Endothelial cell of umbilical vein (primary cell): ENCODE results near the gene SMAD7. TPM values are rescaled to one million over a fixed set of nuclear protein-coding genes. Genes with fewer than 3 reads are reported as not detected.
A peak's percentile ranks its signal among the peaks of the same experiment; 100 is the strongest.

Experiments used
- BruUV-seq: library from RNA; stranded (reverse); fragments of 400-500 nt; replicated peaks from 2 replicates; lab custom pipeline; 2021; lab: Mats Ljungman, UMichigan
- CTCF ChIA-PET: fragments of 300-600, 350-600 bp; sonication (Branson Sonifier 250); formaldehyde crosslinking; loops from one replicate; lab custom pipeline; 2021; ENCODE audit warnings: antibody characterized with exemption, inconsistent platforms; lab: Charles Lee
- POLR2A ChIA-PET: fragments of 300-600, 350-600 bp; sonication (Branson Sonifier 250); formaldehyde crosslinking; loops from one replicate; lab custom pipeline; 2021; ENCODE audit warnings: antibody characterized with exemption, inconsistent platforms; lab: Charles Lee
- DNase-seq: peaks from one replicate; pipeline ENCODE4 v3.0.0-alpha.2; 2011; ENCODE audit warnings: low read depth, low spot score
- FAIRE-seq: peaks from 2 replicates; lab custom pipeline; 2011; peaks lifted over from hg19 to GRCh38; lab: Jason Lieb, UNC
- H2AFZ ChIP-seq: 2 replicates; pipeline ENCODE4 v1.6.0; 2012; ENCODE audit warnings: low read depth, low read length, control low read depth, inconsistent platforms
- H3K27ac ChIP-seq: 2 replicates; pipeline ENCODE4 v1.5.1; 2011; ENCODE audit warnings: low read depth, mild to moderate bottlenecking, control low read depth, low read length, moderate library complexity; ENCODE audit not compliant: insufficient read depth
- H3K27me3 ChIP-seq, 2 experiments: 2 replicates each; pipeline versions ENCODE4 v1.6.0 to v1.6.1; 2011; ENCODE audit warnings: low read length in 2 of 2, mixed read lengths in 1 of 2; ENCODE audit not compliant: control insufficient read depth in 2 of 2, insufficient read depth in 2 of 2
- H3K36me3 ChIP-seq, 2 experiments: 2 replicates in 1 of 2; 3 replicates in 1 of 2; pipeline ENCODE4 v1.5.1; 2011; ENCODE audit warnings: low read length in 2 of 2, mild to moderate bottlenecking in 1 of 2, moderate library complexity in 1 of 2; ENCODE audit not compliant: control insufficient read depth in 2 of 2, insufficient read depth in 2 of 2; ENCODE audit errors: extremely low read depth in 1 of 2
- H3K4me1 ChIP-seq: 3 replicates; pipeline ENCODE4 v1.5.1; 2011; ENCODE audit warnings: mild to moderate bottlenecking, low read length; ENCODE audit not compliant: control insufficient read depth, insufficient read depth; ENCODE audit errors: extremely low read depth
- H3K4me2 ChIP-seq: 2 replicates; pipeline ENCODE4 v1.6.1; 2011; ENCODE audit warnings: low read length, control low read depth, mixed read lengths; ENCODE audit not compliant: insufficient read depth
- H3K4me3 ChIP-seq, 3 experiments: fragments of 200-600 bp in 1 of 3; sonication (generic), shearing (Covaris generic) in 1 of 3; replicated peaks in 1 of 3; 2 replicates each; pipeline ENCODE4 v1.5.1; 2011 to 2016; ENCODE audit warnings: control low read depth in 3 of 3, low read length in 3 of 3, mild to moderate bottlenecking in 2 of 3, inconsistent platforms in 1 of 3, low read depth in 1 of 3, moderate library complexity in 1 of 3; ENCODE audit not compliant: insufficient read depth in 1 of 3
- H3K79me2 ChIP-seq: 2 replicates; pipeline ENCODE4 v1.6.0; 2012; ENCODE audit warnings: low read length, inconsistent platforms; ENCODE audit not compliant: control insufficient read depth, insufficient read depth
- H3K9ac ChIP-seq: replicated peaks from 2 replicates; pipeline ENCODE3; 2011; ENCODE audit warnings: low read length, control low read depth; ENCODE audit not compliant: insufficient read depth; ENCODE audit errors: extremely low read depth
- H3K9me1 ChIP-seq: replicated peaks from 3 replicates; pipeline ENCODE4 v1.6.0; 2011; ENCODE audit warnings: mild to moderate bottlenecking, low read length; ENCODE audit not compliant: control insufficient read depth, insufficient read depth; ENCODE audit errors: extremely low read depth
- H3K9me3 ChIP-seq: replicated peaks from 2 replicates; pipeline ENCODE4 v1.5.1; 2012; ENCODE audit warnings: low read length, inconsistent platforms; ENCODE audit not compliant: control insufficient read depth, insufficient read depth
- H4K20me1 ChIP-seq: replicated peaks from 2 replicates; pipeline ENCODE3; 2011; ENCODE audit warnings: mild to moderate bottlenecking, low read length; ENCODE audit not compliant: control insufficient read depth, insufficient read depth; ENCODE audit errors: extremely low read depth
- EZH2 ChIP-seq: IDR thresholded peaks from 2 replicates; pipeline ENCODE4 v1.6.1; 2012; ENCODE audit warnings: borderline replicate concordance, low read depth, mild to moderate bottlenecking, moderate library complexity, low read length, inconsistent platforms; ENCODE audit not compliant: severe bottlenecking
- FOS ChIP-seq: IDR thresholded peaks from 2 replicates; pipeline ENCODE4 v1.6.1; 2011; ENCODE audit warnings: mild to moderate bottlenecking, low read length, moderate library complexity, borderline replicate concordance; ENCODE audit not compliant: insufficient read depth
- GATA2 ChIP-seq: IDR thresholded peaks from 2 replicates; pipeline ENCODE4 v1.7.0; 2011; ENCODE audit warnings: low read depth, mild to moderate bottlenecking, moderate library complexity, mixed read lengths, low read length; ENCODE audit not compliant: insufficient read length, insufficient read depth
- JUN ChIP-seq: IDR thresholded peaks from 2 replicates; pipeline ENCODE4 v1.6.1; 2011; ENCODE audit warnings: borderline replicate concordance, low read depth; ENCODE audit not compliant: insufficient read length, insufficient read depth
- MYC ChIP-seq: IDR thresholded peaks from one replicate; pipeline ENCODE4 v1.6.1; 2011; ENCODE audit warnings: mild to moderate bottlenecking, low read depth, low read length
- POLR2A ChIP-seq: IDR thresholded peaks from 2 replicates; pipeline ENCODE4 v1.6.1; 2012; ENCODE audit warnings: low read depth, mild to moderate bottlenecking, control low read depth, low read length
- POLR2AphosphoS5 ChIP-seq: IDR thresholded peaks from 2 replicates; pipeline ENCODE4 v1.6.1; 2012; ENCODE audit warnings: low read depth, mild to moderate bottlenecking, control low read depth, low read length, moderate library complexity; ENCODE audit not compliant: insufficient read depth
- dilution Hi-C: fragments of 300-500 bp; cut with MboI; formaldehyde crosslinking; loops from one replicate; pipeline ENCODE4 v1.15.0; 2019; ENCODE audit warnings: low sequenced_read_pairs; ENCODE audit not compliant: extremely low pct_ligation_motif_present
- intact Hi-C: fragments of 100-400 bp; cut with micrococcal nuclease; formaldehyde crosslinking; loops from one replicate; pipeline ENCODE4 v1.10.0; 2022
- polyA plus RNA-seq, 4 experiments: library from polyadenylated mRNA; depleted of rRNA in 3 of 4; stranded (reverse) in 3 of 4; unstranded in 1 of 4; fragments of >200 nt; gene quantifications; 2 replicates each; pipeline versions ENCODE4 v1.2.1 to v1.2.3, GENCODE V29; 2011 to 2012; ENCODE audit warnings: missing spikeins in 1 of 4
- total RNA-seq: library from RNA; stranded (reverse); gene quantifications from 2 replicates; pipeline ENCODE4 v1.2.3, GENCODE V29; 2021
- TF ChIP-seq, protein P1 (sequence below): IDR thresholded peaks from 2 replicates; pipeline ENCODE4 v1.6.1; 2011; ENCODE audit not compliant: insufficient read depth, insufficient read length
- TF ChIP-seq, protein P2 (sequence below), 2 donors: IDR thresholded peaks; 1 replicate in 1 of 2; 2 replicates in 1 of 2; pipeline ENCODE4 v1.5.1; 2011; ENCODE audit warnings: low read length in 2 of 2, mild to moderate bottlenecking in 2 of 2, moderate library complexity in 2 of 2, control low read depth in 1 of 2, inconsistent platforms in 1 of 2, low read depth in 1 of 2; ENCODE audit not compliant: insufficient read depth in 1 of 2; ENCODE audit errors: extremely low read depth in 1 of 2

SMAD7 gene
- total and polyA plus RNA-seq, 2 donors (not counting 3 experiments of a cell fraction or from before 2014, with no cell fraction given), result 3.6 to 8.0 TPM

DNA sequence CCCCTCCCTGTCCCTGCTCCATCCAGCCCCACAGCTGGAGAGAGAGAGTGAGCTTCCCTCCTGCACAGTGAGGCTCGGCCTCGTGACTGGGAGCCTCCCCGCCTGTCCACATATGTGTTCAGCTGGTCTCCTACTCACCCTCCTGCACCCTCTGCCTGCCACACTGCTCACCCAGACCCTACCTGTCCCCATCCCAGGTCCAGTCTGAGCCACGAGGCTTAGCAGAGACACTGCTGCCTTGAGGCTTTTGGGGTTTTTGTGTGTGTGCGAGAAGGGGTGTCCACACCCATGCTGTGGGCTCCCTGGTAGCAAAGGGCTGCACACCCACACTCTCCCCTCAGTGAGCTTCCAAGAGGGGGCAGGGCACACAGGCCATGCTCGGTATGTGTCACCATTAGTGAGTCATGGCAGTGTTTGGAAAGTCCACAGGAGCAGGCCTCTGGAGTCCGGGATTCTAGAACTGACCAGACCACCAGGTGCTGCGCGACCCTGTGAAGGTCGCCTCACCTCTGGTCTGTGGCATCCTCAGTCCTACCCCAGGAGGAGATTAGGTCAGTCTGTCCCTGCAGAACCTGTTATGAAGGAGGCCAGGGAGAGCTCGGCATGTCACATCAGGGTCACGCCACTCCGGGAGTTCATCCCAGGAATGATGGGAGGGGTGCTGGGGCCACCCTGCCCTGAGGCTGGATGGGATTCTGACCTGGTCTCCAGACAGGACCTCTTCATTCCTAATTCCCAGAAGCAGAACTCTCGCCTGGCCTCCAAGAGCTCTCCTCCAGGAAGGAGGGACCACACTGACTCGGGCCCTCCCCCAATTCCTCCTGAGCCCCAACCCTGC is 39.9 kb upstream of the SMAD7 start:
- no peak for FAIRE-seq

DNA sequence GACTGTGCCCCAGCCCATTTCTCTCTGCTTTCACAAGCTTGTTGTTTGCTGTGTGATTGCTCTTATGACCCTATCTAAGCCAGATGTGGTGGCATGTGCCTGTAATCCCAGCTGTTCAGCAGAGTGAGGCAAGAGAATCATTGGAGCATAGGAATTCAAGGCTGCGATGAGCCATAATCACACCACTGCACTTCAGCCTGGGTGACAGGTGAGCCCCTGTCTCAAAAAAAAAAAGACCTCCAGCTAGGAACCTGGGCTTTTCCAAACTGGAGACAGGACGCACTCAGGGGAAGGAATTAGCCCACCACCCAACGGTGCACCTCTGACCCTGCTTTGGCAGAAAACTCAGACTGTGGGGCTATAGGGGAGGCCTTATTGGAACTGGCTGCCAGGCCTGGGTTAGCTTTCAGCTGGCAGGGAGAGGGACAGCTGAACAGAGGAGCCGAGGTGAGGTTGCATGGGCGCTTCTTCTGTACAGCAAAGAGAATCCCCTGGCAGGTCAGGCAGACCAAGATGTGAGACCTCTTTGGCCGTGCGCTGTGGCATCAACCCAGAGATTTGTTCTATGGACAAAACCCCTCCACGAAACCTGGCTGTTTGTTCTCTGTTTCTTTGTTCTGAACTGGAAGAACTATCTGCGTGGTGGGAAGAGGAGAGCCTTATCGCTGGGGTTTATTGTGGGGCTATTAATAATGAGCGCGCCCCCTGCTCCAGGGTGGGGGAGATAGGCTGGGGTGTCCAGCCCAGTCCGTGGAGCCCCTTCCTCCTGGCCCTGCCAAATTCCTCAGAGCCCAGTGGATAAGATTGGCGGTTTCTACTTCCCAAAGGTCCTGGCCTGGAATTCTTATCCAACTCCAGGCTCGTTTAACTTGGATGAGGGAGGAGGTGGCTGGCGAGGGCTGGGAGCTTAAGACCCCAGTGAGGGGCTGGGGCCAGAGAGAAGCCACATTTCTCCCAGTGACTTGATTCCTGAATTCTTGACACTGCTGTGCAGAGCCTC is 38.8 kb upstream of the SMAD7 start:
- CTCF ChIA-PET, result interaction anchor here (1.3 to 1.6 kb wide), 2 partner anchors 52 to 189 kb away, joined by 3 to 4 read pairs; no protein-coding TSS in a partner anchor
- Histone ChIP-seq H3K36me3 (no peaks in the 10 kb centered on the region), H3K79me2 (no peaks in the 10 kb centered on the region), H3K4me2 (no peak overlapping the region), H4K20me1 (no peaks in the 10 kb centered on the region), H3K9me3 (no peaks in the 10 kb centered on the region), H3K9ac (no peak overlapping the region), H3K27me3 (no peaks in the 10 kb centered on the region), H3K9me1 (no peaks in the 10 kb centered on the region), H3K4me3 (no peak overlapping the region), H3K27ac (no peak overlapping the region), H2AFZ (no peak overlapping the region), H3K4me1 (no peaks in the 10 kb centered on the region)
- FAIRE-seq, result no peak
- DNase-seq, result no peak
- BruUV-seq, result no TSS peak
- dilution Hi-C loops, result no loop called here
- intact Hi-C loops, result no loop called here
- POLR2A ChIA-PET, result no interaction called here
- no peak for TF ChIP-seq FOS
- TF ChIP-seq MYC, result no peak
- TF ChIP-seq POLR2AphosphoS5, result no peak
- TF ChIP-seq, protein P1, sequence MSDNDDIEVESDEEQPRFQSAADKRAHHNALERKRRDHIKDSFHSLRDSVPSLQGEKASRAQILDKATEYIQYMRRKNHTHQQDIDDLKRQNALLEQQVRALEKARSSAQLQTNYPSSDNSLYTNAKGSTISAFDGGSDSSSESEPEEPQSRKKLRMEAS, result no peak
- no peak for TF ChIP-seq JUN
- TF ChIP-seq GATA2, result no peak
- no peak for TF ChIP-seq POLR2A
- no peak for TF ChIP-seq EZH2
- TF ChIP-seq, protein P2, sequence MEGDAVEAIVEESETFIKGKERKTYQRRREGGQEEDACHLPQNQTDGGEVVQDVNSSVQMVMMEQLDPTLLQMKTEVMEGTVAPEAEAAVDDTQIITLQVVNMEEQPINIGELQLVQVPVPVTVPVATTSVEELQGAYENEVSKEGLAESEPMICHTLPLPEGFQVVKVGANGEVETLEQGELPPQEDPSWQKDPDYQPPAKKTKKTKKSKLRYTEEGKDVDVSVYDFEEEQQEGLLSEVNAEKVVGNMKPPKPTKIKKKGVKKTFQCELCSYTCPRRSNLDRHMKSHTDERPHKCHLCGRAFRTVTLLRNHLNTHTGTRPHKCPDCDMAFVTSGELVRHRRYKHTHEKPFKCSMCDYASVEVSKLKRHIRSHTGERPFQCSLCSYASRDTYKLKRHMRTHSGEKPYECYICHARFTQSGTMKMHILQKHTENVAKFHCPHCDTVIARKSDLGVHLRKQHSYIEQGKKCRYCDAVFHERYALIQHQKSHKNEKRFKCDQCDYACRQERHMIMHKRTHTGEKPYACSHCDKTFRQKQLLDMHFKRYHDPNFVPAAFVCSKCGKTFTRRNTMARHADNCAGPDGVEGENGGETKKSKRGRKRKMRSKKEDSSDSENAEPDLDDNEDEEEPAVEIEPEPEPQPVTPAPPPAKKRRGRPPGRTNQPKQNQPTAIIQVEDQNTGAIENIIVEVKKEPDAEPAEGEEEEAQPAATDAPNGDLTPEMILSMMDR (IDR thresholded peaks at IDR 0.05; ENCODE audit: extremely low read depth in 1 of 2, insufficient read depth in 1 of 2, low read depth in 1 of 2, low read length in 2 of 2), result no peak

More for the DNA sequence above, 39.9 kb upstream of the SMAD7 start:
- DNase-seq, result no peak
- Histone ChIP-seq H3K9me1 (no peaks in the 10 kb centered on the region), H3K4me3 (no peak overlapping the region), H3K9ac (no peak overlapping the region), H3K4me2 (no peak overlapping the region), H3K79me2 (no peaks in the 10 kb centered on the region), H3K27ac (no peak overlapping the region), H3K27me3 (no peaks in the 10 kb centered on the region), H4K20me1 (no peaks in the 10 kb centered on the region), H3K4me1 (no peaks in the 10 kb centered on the region), H3K36me3 (no peaks in the 10 kb centered on the region), H3K9me3 (no peaks in the 10 kb centered on the region), H2AFZ (no peak overlapping the region)
- dilution Hi-C loops, result no loop called here
- ChIA-PET CTCF (interaction anchor here (1.3 kb wide), 1 partner anchor 51 kb away, joined by 4 read pairs; no protein-coding TSS in a partner anchor), POLR2A (no interaction called here)
- BruUV-seq, result no TSS peak
- TF ChIP-seq MYC (no peak), FOS (peak; percentile 52)
- intact Hi-C loops, result no loop called here
